ENCODE data around the gene ZNF487. TPM values are rescaled to one million over a fixed set of nuclear protein-coding genes. Genes with fewer than 3 reads are reported as not detected.
A peak's percentile ranks its signal among the peaks of the same experiment; 100 is the strongest.

Gene ZNF487
- polyA plus RNA-seq, 2 of the 4 experiments (the other 2 are of a cell fraction): 4.3 to 7.2 TPM

GRCh38 chr10:43437141-43437870 lies 395 bp downstream of the ZNF487 start:
- Histone ChIP-seq H3K4me3 (peak overlapping the region; percentile 83), H3K9me3 (no peaks in the 10 kb centered on the region), H3K4me1 (0 out of 3 replicates have a peak, but pooled peaks cover 3% of the 10 kb centered on the region), H3K4me2 (peak overlapping the region; percentile 95), H3K27ac (peak overlapping the region; percentile 92 to 100)
- 3% methylated on average over 9 of the region's 30 CpGs for WGBS (ENCODE audit: missing lambda C conversion rate)
- TF ChIP-seq MAZ (IDR thresholded peaks at IDR 0.05; ENCODE audit: borderline replicate concordance, low read depth, low read length) (no peak), HES2 (IDR thresholded peaks at IDR 0.05) (no peak), PHF8 (IDR thresholded peaks at IDR 0.05; ENCODE audit: borderline replicate concordance, low read depth) (peak; percentile 17; the same call in 1 of the 2 replicates), RARB (CRISPR knock-in tag; IDR thresholded peaks at IDR 0.05) (no peak), NR3C1 (IDR thresholded peaks at IDR 0.05) (no peak), CBX2 (IDR thresholded peaks at IDR 0.05; ENCODE audit: borderline replicate concordance, low read depth) (no peak), MAFK (IDR thresholded peaks at IDR 0.05; ENCODE audit: partially characterized antibody) (no peak)
- DNase-seq (ENCODE audit: low read depth in 1 of 2, low spot score in 1 of 2) (peak; percentile 34 to 56), ATAC-seq (peak; percentile 38 to 72), FAIRE-seq (no peak)
- ChIA-PET POLR2A (interaction anchor here (0.9 to 4.0 kb wide), 9 partner anchors 12 to 132 kb away, joined by 3 to 30 read pairs (median 8); partner anchors contain the start of gene HNRNPF), CTCF (interaction anchor here (1.3 to 1.5 kb wide), 3 partner anchors 16 to 30 kb away, joined by 4 to 5 read pairs (median 5); no protein-coding TSS in a partner anchor)

GRCh38 chr10:43440463-43441134 lies 3.7 kb downstream of the ZNF487 start:
- ChIA-PET POLR2A (no interaction called here), CTCF (no interaction called here)
- H3K9me3 ChIP-seq: no peaks in the 10 kb centered on the region
- no peak overlapping the region for H3K27ac ChIP-seq
- H3K4me3 ChIP-seq: no peak overlapping the region
- 65% methylated on average over 5 of the region's 5 CpGs for WGBS (ENCODE audit: missing lambda C conversion rate)
- TF ChIP-seq EHMT2 (IDR thresholded peaks at IDR 0.05; ENCODE audit: low read depth) (no peak), NR3C1 (IDR thresholded peaks at IDR 0.05) (no peak), POLR2A (IDR thresholded peaks at IDR 0.05; ENCODE audit: low read length) (no peak), CBX2 (IDR thresholded peaks at IDR 0.05; ENCODE audit: borderline replicate concordance, low read depth) (no peak), HOXB13 (CRISPR knock-in tag; IDR thresholded peaks at IDR 0.05; ENCODE audit: low read depth) (no peak), JUN (IDR thresholded peaks at IDR 0.05) (no peak), TP53 (CRISPR knock-in tag; IDR thresholded peaks at IDR 0.05) (no peak), KDM1A (IDR thresholded peaks at IDR 0.05; ENCODE audit: low read depth) (no peak), MAX (IDR thresholded peaks at IDR 0.05) (no peak), KDM5A (IDR thresholded peaks at IDR 0.05) (no peak), HOXA7 (CRISPR knock-in tag; IDR thresholded peaks at IDR 0.05) (no peak), RARB (CRISPR knock-in tag; IDR thresholded peaks at IDR 0.05) (no peak), ELK1 (IDR thresholded peaks at IDR 0.05; ENCODE audit: low read depth, low read length) (no peak), MYC (IDR thresholded peaks at IDR 0.05; ENCODE audit: borderline replicate concordance, low read length) (no peak)
- DNase-seq (ENCODE audit: low read depth in 1 of 2, low spot score in 1 of 2): no peak
- no peak for FAIRE-seq
- no peak overlapping the region for H3K4me2 ChIP-seq
- H3K4me1 ChIP-seq: 0 out of 3 replicates have a peak, but pooled peaks cover 11% of the 10 kb centered on the region
- no peak for ATAC-seq

GRCh38 chr10:43444323-43444722 lies 7.4 kb downstream of the ZNF487 start:
- H3K27ac ChIP-seq: no peak overlapping the region
- H3K9me3 ChIP-seq: no peaks in the 10 kb centered on the region
- no peak overlapping the region for H3K4me3 ChIP-seq
- ChIA-PET CTCF (interaction anchor here (1.1 to 1.4 kb wide), 3 partner anchors 8 to 88 kb away, joined by 4 to 6 read pairs (median 4); no protein-coding TSS in a partner anchor), POLR2A (interaction anchor here (1.0 kb wide), 1 partner anchor 10 kb away, joined by 3 read pairs; no protein-coding TSS in a partner anchor)
- no peak for DNase-seq (ENCODE audit: low read depth in 1 of 2, low spot score in 1 of 2)
- H3K4me1 ChIP-seq: 0 out of 3 replicates have a peak, but pooled peaks cover 8% of the 10 kb centered on the region
- peak in 1 of 2 experiments; percentile 46; a peak in 3 of 6 replicates for ATAC-seq
- WGBS (ENCODE audit: missing lambda C conversion rate): 70% methylated on average over 7 of the region's 7 CpGs
- FAIRE-seq: no peak
- H3K4me2 ChIP-seq: no peak overlapping the region
- no peak for TF ChIP-seq HEYL (CRISPR knock-in tag; IDR thresholded peaks at IDR 0.05)
- TF ChIP-seq RNF2 (IDR thresholded peaks at IDR 0.05; ENCODE audit: borderline replicate concordance, low read depth): no peak
- TF ChIP-seq FOSB (CRISPR knock-in tag; IDR thresholded peaks at IDR 0.05): no peak
- TF ChIP-seq RAD21 (conservative IDR thresholded peaks at IDR 0.05 in 1 of 2, IDR thresholded peaks at IDR 0.05 in 1 of 2): no peak
- TF ChIP-seq CBX2 (IDR thresholded peaks at IDR 0.05; ENCODE audit: borderline replicate concordance, low read depth): no peak
- no peak for TF ChIP-seq ATOH8 (CRISPR knock-in tag; IDR thresholded peaks at IDR 0.05; ENCODE audit: low read depth)
- TF ChIP-seq KDM1A (IDR thresholded peaks at IDR 0.05; ENCODE audit: low read depth): no peak
- no peak for TF ChIP-seq ZNF302 (CRISPR knock-in tag; IDR thresholded peaks at IDR 0.05)
- no peak for TF ChIP-seq MAX (IDR thresholded peaks at IDR 0.05)
- no peak for TF ChIP-seq CTCF (IDR thresholded peaks at IDR 0.05)
- TF ChIP-seq HOXB5 (CRISPR knock-in tag; IDR thresholded peaks at IDR 0.05): no peak

All from A549 (cell line).